ENCODE data around the gene MTHFD1L. TPM values are rescaled to one million over a fixed set of nuclear protein-coding genes. Genes with fewer than 3 reads are reported as not detected.

Gene MTHFD1L
- total and polyA plus RNA-seq, 2 of the 4 experiments (the other 2 are of a cell fraction): 43.5 to 53.2 TPM

- no peak overlapping the region for H2BK5ac ChIP-seq (ENCODE audit: low read depth, low read length, poor library complexity, severe bottlenecking)
- no peak overlapping the region for H2BK15ac ChIP-seq (ENCODE audit: low read depth, low read length)
- no peak overlapping the region for H3K18ac ChIP-seq (ENCODE audit: low read depth, low read length)
- no peak overlapping the region for H3K4ac ChIP-seq (ENCODE audit: low read depth, low read length)
- H3K9me3 ChIP-seq (ENCODE audit: control insufficient read depth, insufficient read depth, low read length): no peaks in the 10 kb centered on the region
- H3K56ac ChIP-seq (ENCODE audit: extremely low read depth, insufficient read depth, low read length): no peak overlapping the region
- H2BK20ac ChIP-seq (ENCODE audit: low read depth, low read length): no peak overlapping the region
- no CpG with 5 or more reads among the region's 4 CpGs for WGBS, 2 experiments (ENCODE audit: extremely low coverage in 2 of 2, insufficient read length in 1 of 2)
- no peak overlapping the region for H2AFZ ChIP-seq (replicated peaks; ENCODE audit: low read length, poor library complexity)
- no peak overlapping the region for H3K9ac ChIP-seq (ENCODE audit: low read depth, low read length)
- H3K4me3 ChIP-seq (ENCODE audit: insufficient read depth, low read depth, low read length): no peak overlapping the region
- peaks cover 3% of the 10 kb centered on the region; the same call in 1 of the 2 replicates for H3K9me1 ChIP-seq (ENCODE audit: insufficient read depth, low read length)
- CTCF ChIA-PET: interaction anchor here (1.7 kb wide), 1 partner anchor 228 kb away, joined by 6 read pairs; no protein-coding TSS in a partner anchor
- BruUV-seq (replicated peaks): no TSS peak
- intact Hi-C loops (cut with micrococcal nuclease) (no loop called here), in situ Hi-C loops (cut with MboI; ENCODE audit: low sequenced_read_pairs) (no loop called here), dilution Hi-C loops (cut with HindIII; ENCODE audit: low sequenced_read_pairs, unreplicated experiment) (no loop called here)
- H3K14ac ChIP-seq (replicated peaks; ENCODE audit: low read depth, low read length): no peak overlapping the region
- H2BK120ac ChIP-seq (ENCODE audit: low read depth, low read length): no peak overlapping the region
- no peak overlapping the region for H2AK5ac ChIP-seq (ENCODE audit: low read depth, low read length)
- DNase-seq: no peak
- H3K4me1 ChIP-seq (ENCODE audit: control insufficient read depth, insufficient read depth, low read length): peaks cover 3% of the 10 kb centered on the region
- H4K8ac ChIP-seq (ENCODE audit: low read depth in 2 of 2, low read length in 2 of 2): no peak overlapping the region
- H3K4me2 ChIP-seq (ENCODE audit: low read depth, low read length): no peak overlapping the region
- H3K36me3 ChIP-seq (ENCODE audit: control insufficient read depth, insufficient read depth, low read length): peaks cover 52% of the 10 kb centered on the region
- no peak overlapping the region for H3K23ac ChIP-seq (ENCODE audit: low read depth, low read length)
- H3K27ac ChIP-seq (ENCODE audit: insufficient read depth, low read length): no peak overlapping the region
- H2AK9ac ChIP-seq (replicated peaks; ENCODE audit: low read depth, low read length, poor library complexity): no peak overlapping the region
- POLR2A ChIA-PET (ENCODE audit: unreplicated experiment): no interaction called here
- no peak overlapping the region for H4K91ac ChIP-seq (ENCODE audit: insufficient read depth, low read depth, low read length)
- ATAC-seq (ENCODE audit: low read depth): no peak
- H3K27me3 ChIP-seq (ENCODE audit: control insufficient read depth, insufficient read depth, low read length): no peaks in the 10 kb centered on the region
- peaks cover under 1 to 11% of the 10 kb centered on the region in 2 experiments; a peak in 2 of 4 replicates for H3K79me1 ChIP-seq (ENCODE audit: low read depth in 1 of 2, low read length in 2 of 2)
- peaks cover 4% of the 10 kb centered on the region; the same call in 1 of the 2 replicates for H4K20me1 ChIP-seq (ENCODE audit: insufficient read depth, low read length)
- no peak overlapping the region for H4K5ac ChIP-seq (ENCODE audit: low read depth, low read length)
- TF ChIP-seq MAZ (IDR thresholded peaks at IDR 0.05; ENCODE audit: borderline replicate concordance, low read depth, low read length) (no peak), RCOR1 (IDR thresholded peaks at IDR 0.05; ENCODE audit: insufficient replicate concordance, low read length) (no peak), MAFK (IDR thresholded peaks at IDR 0.05; ENCODE audit: low read depth, low read length) (no peak), RFX5 (IDR thresholded peaks at IDR 0.05; ENCODE audit: low read depth, low read length) (no peak), BHLHE40 (IDR thresholded peaks at IDR 0.05; ENCODE audit: low read depth, low read length) (no peak), RAD21 (IDR thresholded peaks at IDR 0.05; ENCODE audit: low read length) (no peak), FOS (IDR thresholded peaks at IDR 0.05; ENCODE audit: low read depth, low read length) (no peak), POLR2A (IDR thresholded peaks at IDR 0.05; ENCODE audit: low read depth, low read length) (no peak), CHD1 (IDR thresholded peaks at IDR 0.05; ENCODE audit: low read depth, low read length) (no peak), NFE2L2 (IDR thresholded peaks at IDR 0.05; ENCODE audit: low read depth, low read length) (no peak), MXI1 (IDR thresholded peaks at IDR 0.05; ENCODE audit: borderline replicate concordance, low read depth, low read length) (no peak), USF2 (IDR thresholded peaks at IDR 0.05; ENCODE audit: low read depth, low read length) (no peak), SMC3 (IDR thresholded peaks at IDR 0.05; ENCODE audit: low read depth, low read length) (no peak), CEBPB (IDR thresholded peaks at IDR 0.05; ENCODE audit: low read depth, low read length) (no peak)
- TF ChIP-seq, protein P1, sequence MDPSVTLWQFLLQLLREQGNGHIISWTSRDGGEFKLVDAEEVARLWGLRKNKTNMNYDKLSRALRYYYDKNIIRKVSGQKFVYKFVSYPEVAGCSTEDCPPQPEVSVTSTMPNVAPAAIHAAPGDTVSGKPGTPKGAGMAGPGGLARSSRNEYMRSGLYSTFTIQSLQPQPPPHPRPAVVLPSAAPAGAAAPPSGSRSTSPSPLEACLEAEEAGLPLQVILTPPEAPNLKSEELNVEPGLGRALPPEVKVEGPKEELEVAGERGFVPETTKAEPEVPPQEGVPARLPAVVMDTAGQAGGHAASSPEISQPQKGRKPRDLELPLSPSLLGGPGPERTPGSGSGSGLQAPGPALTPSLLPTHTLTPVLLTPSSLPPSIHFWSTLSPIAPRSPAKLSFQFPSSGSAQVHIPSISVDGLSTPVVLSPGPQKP (IDR thresholded peaks at IDR 0.05; ENCODE audit: borderline replicate concordance, low read depth, low read length): no peak
- TF ChIP-seq, protein P2, sequence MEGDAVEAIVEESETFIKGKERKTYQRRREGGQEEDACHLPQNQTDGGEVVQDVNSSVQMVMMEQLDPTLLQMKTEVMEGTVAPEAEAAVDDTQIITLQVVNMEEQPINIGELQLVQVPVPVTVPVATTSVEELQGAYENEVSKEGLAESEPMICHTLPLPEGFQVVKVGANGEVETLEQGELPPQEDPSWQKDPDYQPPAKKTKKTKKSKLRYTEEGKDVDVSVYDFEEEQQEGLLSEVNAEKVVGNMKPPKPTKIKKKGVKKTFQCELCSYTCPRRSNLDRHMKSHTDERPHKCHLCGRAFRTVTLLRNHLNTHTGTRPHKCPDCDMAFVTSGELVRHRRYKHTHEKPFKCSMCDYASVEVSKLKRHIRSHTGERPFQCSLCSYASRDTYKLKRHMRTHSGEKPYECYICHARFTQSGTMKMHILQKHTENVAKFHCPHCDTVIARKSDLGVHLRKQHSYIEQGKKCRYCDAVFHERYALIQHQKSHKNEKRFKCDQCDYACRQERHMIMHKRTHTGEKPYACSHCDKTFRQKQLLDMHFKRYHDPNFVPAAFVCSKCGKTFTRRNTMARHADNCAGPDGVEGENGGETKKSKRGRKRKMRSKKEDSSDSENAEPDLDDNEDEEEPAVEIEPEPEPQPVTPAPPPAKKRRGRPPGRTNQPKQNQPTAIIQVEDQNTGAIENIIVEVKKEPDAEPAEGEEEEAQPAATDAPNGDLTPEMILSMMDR (conservative IDR thresholded peaks at IDR 0.05; ENCODE audit: low read depth, low read length): no peak
Measured at GRCh38 chr6:151096255-151096612, 230.7 kb downstream of the MTHFD1L start.
